Stimulated activated CD4-positive, alpha-beta T cell treated with anti-CD3 and anti-CD28 coated beads, Interleukin-4, amount 100 ng/mL, for 4 hours (primary cell): ENCODE measurements around the gene ADCY9.

Source experiments
- DNase-seq, 2 experiments: peaks; one replicate each; pipeline ENCODE4 v3.0.0-alpha.2; 2020

ADCY9 gene

DNA sequence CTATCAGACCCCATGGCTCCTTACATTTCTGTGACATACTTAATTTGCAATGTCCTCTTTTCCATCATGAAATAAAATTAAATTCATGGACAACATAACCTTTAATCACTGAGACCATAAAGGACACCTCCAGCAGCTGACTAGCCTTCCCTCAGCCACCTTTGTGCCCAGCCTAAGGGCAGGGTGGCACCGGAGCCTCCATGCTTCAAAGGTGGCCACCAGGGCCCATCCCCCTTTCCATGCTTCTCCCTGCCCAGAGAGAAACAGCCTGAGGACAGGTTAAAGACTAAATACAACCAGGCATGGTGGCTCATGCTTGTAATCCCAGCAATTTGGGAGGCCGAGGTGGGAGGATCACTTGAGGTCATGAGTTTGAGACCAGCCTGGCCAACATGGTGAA, 94.3 kb downstream of the ADCY9 start:
- no peak for DNase-seq

- DNase-seq: no peak
These were observed 95.0 kb downstream of the ADCY9 start for GRCh38 chr16:4021070-4021779.

DNA sequence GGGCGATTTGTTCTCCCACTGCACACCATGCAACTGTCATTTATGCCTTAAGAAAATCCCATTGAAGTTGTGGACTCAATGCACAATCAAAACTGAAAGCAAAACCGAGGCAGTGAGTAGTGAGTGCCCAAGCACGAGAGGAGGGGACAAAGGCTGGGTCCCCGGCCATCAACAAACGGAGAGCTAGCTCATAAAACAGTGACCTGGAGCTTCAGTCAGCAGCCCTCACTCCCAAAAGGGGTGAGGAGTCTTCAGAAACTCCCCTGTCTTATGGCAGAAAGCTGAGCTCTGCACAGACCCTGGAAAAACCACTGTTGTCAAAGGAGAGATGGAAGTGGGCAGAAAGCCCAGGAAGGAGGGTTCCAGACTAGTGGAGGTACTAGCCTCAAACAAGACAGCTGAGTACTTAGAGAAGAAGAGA, 96.9 kb downstream of the ADCY9 start:
- DNase-seq: no peak

DNA sequence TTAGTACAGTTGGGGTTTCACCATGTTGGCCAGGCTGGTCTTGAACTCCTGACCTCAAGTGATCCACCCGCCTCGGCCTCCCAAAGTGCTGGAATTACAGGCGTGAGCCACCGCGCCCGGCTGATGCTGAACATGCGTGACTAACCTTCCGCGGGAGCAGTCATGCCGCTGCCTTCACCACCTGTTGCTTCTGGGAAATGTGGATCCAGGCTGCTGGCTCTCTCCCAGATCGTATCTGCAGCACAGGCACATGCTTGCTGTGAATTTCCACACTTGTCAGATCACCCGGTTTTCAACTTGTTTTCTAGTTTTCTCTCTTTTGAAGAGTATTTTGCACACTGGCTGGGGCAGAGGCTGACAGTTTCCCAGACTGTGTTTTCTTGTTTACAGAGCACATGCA, 97.9 kb downstream of the ADCY9 start:
- no peak for DNase-seq

- DNase-seq: no peak
These were observed 98.4 kb downstream of the ADCY9 start for GRCh38 chr16:4017807-4018206.

- DNase-seq: no peak
These were observed 99.6 kb downstream of the ADCY9 start for GRCh38 chr16:4016658-4017057.

DNA sequence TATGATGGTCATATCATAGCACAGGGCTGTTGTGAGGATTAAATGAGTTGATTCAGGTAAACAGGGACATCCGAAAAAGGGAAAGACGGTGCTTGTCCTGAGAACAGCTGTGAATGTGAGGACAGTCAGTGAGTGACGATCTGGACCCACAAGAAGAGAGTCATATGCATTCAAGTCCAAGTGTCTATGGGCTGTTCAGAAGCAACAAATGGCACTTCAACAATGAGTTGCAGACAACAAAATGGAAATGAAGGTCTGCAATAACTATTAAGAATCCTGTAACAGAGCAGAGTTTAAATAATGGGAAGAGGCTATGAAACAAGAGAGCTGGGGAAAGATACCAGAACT, 100.3 kb downstream of the ADCY9 start:
- DNase-seq: no peak

GRCh38 chr16:4015275-4016004, 100.8 kb downstream of the ADCY9 start:
- no peak for DNase-seq

DNA sequence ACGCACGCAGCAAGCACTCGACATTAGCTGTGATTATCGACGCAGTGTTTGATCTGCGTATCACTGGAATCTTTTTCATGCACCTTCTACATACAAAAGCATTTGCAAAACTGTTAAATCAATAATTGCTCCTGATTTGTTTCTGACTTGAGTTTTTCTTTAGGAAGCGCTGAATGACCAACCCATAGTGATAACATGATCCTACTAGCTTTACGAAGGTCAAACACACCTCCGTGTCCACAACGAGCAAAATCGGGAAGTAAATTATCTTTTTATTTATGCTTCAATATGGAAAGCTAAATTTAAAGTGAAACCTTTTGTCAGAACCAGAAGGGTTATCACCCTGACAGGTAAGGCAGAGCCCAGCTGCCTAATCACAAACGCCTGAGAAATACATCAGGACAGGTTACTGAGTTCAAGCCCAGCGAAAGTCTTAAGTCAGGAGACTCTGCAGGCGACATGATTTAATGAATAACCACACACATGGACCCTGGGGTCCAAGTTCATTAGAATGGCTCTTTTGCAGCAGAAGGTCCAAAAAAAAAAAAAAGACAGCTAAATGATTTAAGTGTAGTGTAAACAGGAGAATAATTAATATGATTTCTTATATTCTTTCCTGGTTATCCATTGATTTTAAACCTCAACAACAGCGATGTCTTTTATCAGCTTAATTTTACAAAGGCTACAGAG, 104.2 kb downstream of the ADCY9 start:
- no peak for DNase-seq

DNA sequence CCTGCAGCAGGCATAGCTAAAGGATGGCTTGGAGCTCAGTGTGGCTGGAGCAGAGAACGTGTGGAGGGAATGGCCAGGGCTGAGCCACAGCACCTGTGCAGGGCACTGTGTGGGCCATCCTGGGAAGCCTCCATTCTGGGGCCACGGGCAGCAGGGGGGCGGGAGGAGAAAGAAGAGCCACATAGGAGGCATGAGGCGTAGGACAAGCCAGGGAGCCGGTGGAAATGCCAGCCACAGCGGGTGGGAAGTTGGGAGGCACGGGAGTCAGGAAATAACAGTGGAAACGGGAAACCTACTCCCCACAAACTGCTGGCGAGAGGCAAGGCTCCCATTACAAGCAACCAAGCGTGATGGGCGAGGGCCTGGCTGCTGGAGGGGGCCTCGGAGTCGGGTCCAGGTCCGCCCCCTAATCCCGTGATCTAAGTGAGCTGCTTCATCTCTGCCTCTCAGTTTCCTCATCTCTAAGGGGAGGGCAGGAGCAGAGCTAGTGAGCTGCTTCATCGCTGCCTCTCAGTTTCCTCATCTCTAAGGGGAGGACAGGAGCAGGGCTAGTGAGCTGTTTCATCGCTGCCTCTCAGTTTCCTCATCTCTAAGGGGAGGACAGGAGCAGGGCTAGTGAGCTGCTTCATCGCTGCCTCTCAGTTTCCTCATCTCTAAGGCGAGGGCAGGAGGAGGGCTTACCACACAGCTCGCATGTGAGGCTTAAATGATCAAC, 104.9 kb downstream of the ADCY9 start:
- DNase-seq: no peak

DNA sequence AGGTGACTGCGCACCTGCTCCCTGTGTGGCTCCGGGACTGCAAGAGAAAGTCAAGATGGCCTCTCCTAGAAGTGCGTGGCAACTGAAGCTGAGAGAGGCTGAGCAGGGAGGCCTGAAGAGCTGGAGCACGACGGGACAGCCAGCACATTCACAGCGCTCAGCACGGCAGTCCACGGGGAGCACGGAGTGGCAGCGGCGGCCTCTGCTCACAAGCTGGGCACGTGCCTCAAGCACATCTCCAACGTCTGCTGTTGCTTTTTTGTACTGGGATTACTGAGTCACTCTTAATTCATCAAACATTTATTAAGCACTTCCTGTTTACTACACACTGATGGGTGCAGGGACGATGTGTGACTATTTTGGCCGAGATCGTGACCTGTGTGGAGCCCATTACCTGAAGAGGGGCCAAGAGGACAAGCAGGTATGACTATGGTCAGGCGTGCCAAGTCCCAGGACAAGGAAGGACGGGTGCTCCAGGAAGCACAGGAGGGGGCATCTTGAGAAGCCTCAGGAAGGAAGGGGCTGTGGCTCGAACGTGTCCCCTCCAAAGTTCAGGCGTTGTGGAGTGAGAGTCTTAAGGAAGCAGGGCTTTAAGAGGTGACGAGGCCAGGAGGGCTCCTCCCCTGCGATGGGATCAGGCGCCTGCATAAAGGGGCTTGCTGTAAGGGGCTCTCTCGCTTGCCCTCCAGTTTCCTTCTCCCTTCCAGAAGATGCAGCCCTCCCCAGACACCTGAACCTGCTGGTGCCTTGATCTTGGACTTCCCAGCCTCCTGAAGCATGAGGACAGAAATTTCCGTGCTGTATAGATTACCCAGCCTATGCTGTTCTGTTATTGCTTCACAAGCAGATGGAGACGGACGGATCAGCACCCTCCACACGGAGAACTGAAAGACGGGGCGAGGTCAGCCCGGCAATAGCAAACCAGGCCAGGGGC, 105.8 kb downstream of the ADCY9 start:
- no peak for DNase-seq

DNA sequence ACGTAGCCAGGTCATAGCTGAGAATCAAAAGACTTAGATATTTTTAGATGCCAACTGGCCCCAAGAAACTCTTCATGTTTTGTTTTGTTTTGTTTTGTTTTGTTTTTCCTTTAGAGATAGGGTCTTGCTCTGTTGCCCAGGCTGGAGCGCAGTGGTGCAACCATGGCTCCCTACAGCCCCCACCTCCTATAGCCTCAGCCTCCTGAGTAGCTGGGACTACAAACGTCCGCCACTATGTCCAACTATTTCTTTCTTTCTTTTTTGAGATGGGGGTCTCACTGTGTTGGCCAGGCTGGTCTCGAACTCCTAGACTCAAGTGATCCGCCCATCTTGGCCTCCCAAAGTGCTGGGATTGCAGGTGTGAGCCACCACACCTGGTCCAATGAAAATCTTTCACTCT, 107.1 kb downstream of the ADCY9 start:
- no peak for DNase-seq

GRCh38 chr16:4008116-4008515, 108.1 kb downstream of the ADCY9 start:
- no peak for DNase-seq

- DNase-seq: no peak
These were observed 109.7 kb downstream of the ADCY9 start for GRCh38 chr16:4006397-4006999.

DNA sequence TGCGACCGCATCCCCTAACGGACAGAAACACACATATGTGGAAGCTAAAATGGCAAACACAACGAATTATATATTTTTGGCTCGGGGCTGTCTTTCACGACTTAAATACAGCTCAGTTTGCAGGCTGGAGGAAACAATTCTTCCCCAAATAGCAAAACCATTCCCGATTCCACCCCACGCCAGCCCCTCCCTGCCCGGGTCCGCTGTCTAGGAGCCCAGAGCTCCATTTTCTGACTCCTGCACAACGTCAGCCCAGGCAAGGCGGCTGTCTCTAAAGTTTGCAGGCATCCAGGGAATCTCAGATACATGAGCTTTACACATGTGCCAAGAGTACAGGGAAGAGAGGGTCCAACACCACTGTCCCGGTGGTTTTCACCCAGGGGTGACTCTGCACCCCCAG, 110.5 kb downstream of the ADCY9 start:
- no peak for DNase-seq

- DNase-seq: no peak
These were observed 111.0 kb downstream of the ADCY9 start for GRCh38 chr16:4005281-4005680.

- DNase-seq: no peak
These were observed 112.0 kb downstream of the ADCY9 start for GRCh38 chr16:4004206-4004605.

GRCh38 chr16:4003576-4003975, 112.7 kb downstream of the ADCY9 start:
- DNase-seq: no peak

GRCh38 chr16:4003166-4003565, 113.1 kb downstream of the ADCY9 start:
- DNase-seq: no peak

DNA sequence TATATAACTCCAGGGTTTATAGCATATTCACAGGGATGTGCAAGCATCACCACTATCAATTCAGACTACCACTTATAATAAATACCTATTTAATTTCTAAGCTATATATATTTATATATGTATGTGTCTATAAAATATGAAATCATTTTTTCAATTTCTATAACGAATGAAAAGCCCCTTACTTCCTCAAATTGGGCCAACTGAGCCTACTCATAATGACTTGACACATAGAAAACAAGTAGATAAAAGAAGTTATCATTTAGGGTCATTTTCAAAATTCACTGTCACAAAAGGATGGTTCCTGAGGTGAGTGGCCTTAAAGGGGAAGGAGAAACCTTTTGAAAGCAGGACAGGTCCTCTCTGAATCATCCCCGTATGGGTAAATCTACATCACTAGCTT, 114.1 kb downstream of the ADCY9 start:
- no peak for DNase-seq

GRCh38 chr16:3999479-4000325, 116.5 kb downstream of the ADCY9 start:
- DNase-seq: no peak
